MM.1S (cell line): ENCODE data around the gene GCG.

ENCODE experiments used
- DNase-seq: peaks from one replicate; pipeline ENCODE4 v3.0.0-alpha.2; 2015
- H2AFZ ChIP-seq: fragments of 300-600 bp; sonication (generic); 2 replicates; pipeline ENCODE4 v1.6.0; 2016; ENCODE audit warnings: antibody characterized with exemption, low read length
- H3F3A ChIP-seq: fragments of 300-600 bp; sonication (generic); 2 replicates; pipeline ENCODE4 v1.6.1; 2016; ENCODE audit warnings: mild to moderate bottlenecking, antibody characterized with exemption, low read length, moderate library complexity, mixed read lengths; ENCODE audit not compliant: insufficient read depth
- H3K27ac ChIP-seq: fragments of 300-600 bp; sonication (generic); 2 replicates; pipeline ENCODE4 v1.5.1; 2016; ENCODE audit warnings: mild to moderate bottlenecking, low read length
- H3K27me3 ChIP-seq: fragments of 300-600 bp; sonication (generic); replicated peaks from 2 replicates; pipeline ENCODE4 v1.6.0; 2016; ENCODE audit warnings: low read length; ENCODE audit not compliant: insufficient read depth
- H3K36me3 ChIP-seq: fragments of 300-600 bp; sonication (generic); replicated peaks from 2 replicates; pipeline ENCODE4 v1.6.1; 2016; ENCODE audit warnings: mild to moderate bottlenecking, low read length, mixed read lengths; ENCODE audit not compliant: insufficient read depth
- H3K4me1 ChIP-seq: fragments of 300-600 bp; sonication (generic); 2 replicates; pipeline ENCODE4 v1.6.1; 2016; ENCODE audit warnings: low read length, mixed read lengths
- H3K4me2 ChIP-seq: fragments of 300-600 bp; sonication (generic); 2 replicates; pipeline ENCODE4 v1.6.0; 2016; ENCODE audit warnings: low read depth, low read length
- H3K4me3 ChIP-seq: fragments of 300-600 bp; sonication (generic); 2 replicates; pipeline ENCODE4 v1.5.1; 2016; ENCODE audit warnings: low read length, mixed read lengths
- H3K79me2 ChIP-seq: fragments of 300-600 bp; sonication (generic); 2 replicates; pipeline ENCODE4 v1.6.1; 2016; ENCODE audit warnings: mixed run types, low read length, mixed read lengths
- H3K9ac ChIP-seq: fragments of 300-600 bp; sonication (generic); 2 replicates; pipeline ENCODE4 v1.6.1; 2016; ENCODE audit warnings: low read length, mixed read lengths
- H3K9me2 ChIP-seq: fragments of 300-600 bp; sonication (generic); replicated peaks from 2 replicates; pipeline ENCODE4 v1.6.1; 2016; ENCODE audit warnings: mild to moderate bottlenecking, low read length, mixed read lengths; ENCODE audit not compliant: insufficient read depth
- H3K9me3 ChIP-seq: fragments of 300-600 bp; sonication (generic); replicated peaks from 2 replicates; pipeline ENCODE4 v1.6.1; 2016; ENCODE audit warnings: mild to moderate bottlenecking, low read length, mixed read lengths; ENCODE audit not compliant: insufficient read depth
- H4K20me1 ChIP-seq: fragments of 300-600 bp; sonication (generic); 2 replicates; pipeline ENCODE4 v1.6.1; 2016; ENCODE audit warnings: mild to moderate bottlenecking, low read length, moderate library complexity, mixed read lengths; ENCODE audit not compliant: insufficient read depth
- EZH2 ChIP-seq: fragments of 300-600 bp; sonication (generic); optimal IDR thresholded peaks from 2 replicates; pipeline ENCODE3; 2017; ENCODE audit warnings: low read depth, mild to moderate bottlenecking, antibody characterized with exemption, low read length, mixed read lengths
- EZH2phosphoT487 ChIP-seq: fragments of 300-600 bp; sonication (generic); IDR thresholded peaks from 2 replicates; pipeline ENCODE4 v1.6.1; 2018; ENCODE audit warnings: antibody characterized with exemption, low read length
- TF ChIP-seq, protein P1 (sequence below): fragments of 300-600 bp; sonication (generic); IDR thresholded peaks from 2 replicates; pipeline ENCODE4 v1.5.1; 2016; ENCODE audit warnings: antibody characterized with exemption, low read length, mixed read lengths

Gene GCG

GRCh38 chr2:162152147-162152546, at the start of gene GCG:
Gene GCG (minus strand): TSS chr2:162152247. CDS start chr2:162149178, 3,069 bp downstream.
- no peak within 1 kb of the TSS for H3K4me2 ChIP-seq
- no peak for TF ChIP-seq EZH2phosphoT487
- TF ChIP-seq EZH2: no peak
- TF ChIP-seq, protein P1, sequence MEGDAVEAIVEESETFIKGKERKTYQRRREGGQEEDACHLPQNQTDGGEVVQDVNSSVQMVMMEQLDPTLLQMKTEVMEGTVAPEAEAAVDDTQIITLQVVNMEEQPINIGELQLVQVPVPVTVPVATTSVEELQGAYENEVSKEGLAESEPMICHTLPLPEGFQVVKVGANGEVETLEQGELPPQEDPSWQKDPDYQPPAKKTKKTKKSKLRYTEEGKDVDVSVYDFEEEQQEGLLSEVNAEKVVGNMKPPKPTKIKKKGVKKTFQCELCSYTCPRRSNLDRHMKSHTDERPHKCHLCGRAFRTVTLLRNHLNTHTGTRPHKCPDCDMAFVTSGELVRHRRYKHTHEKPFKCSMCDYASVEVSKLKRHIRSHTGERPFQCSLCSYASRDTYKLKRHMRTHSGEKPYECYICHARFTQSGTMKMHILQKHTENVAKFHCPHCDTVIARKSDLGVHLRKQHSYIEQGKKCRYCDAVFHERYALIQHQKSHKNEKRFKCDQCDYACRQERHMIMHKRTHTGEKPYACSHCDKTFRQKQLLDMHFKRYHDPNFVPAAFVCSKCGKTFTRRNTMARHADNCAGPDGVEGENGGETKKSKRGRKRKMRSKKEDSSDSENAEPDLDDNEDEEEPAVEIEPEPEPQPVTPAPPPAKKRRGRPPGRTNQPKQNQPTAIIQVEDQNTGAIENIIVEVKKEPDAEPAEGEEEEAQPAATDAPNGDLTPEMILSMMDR: no peak
- DNase-seq: no peak

DNA sequence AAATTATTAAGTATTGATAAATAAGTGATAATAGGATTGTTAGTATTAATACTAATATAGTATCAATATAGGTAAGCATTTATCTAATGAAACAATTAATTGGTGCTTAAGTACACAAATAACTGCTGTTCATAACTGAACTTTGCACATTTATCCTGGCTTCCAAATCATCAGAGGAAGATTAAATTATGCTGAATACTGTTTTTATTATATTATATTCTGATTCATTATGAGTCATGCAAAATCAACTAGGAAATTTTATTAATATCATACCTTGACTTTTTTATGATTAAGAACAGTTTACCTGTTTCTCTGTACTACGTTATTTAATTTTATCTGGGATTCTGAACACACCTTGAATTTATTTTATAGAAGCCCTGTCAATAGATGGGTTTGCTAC, 48.6 kb upstream of the GCG start:
- H4K20me1 ChIP-seq: no peaks in the 10 kb centered on the region
- DNase-seq: no peak
- H3K4me2 ChIP-seq: no peak overlapping the region
- H3K27ac ChIP-seq: no peak overlapping the region
- no peak for TF ChIP-seq EZH2phosphoT487
- TF ChIP-seq, protein P1: no peak
- TF ChIP-seq EZH2: no peak
- H3K27me3 ChIP-seq: no peaks in the 10 kb centered on the region
- no peaks in the 10 kb centered on the region for H3K36me3 ChIP-seq
- H2AFZ ChIP-seq: no peak overlapping the region
- no peaks in the 10 kb centered on the region for H3K9me3 ChIP-seq
- no peak overlapping the region for H3K4me3 ChIP-seq
- H3K9ac ChIP-seq: no peak overlapping the region
- H3K9me2 ChIP-seq: no peaks in the 10 kb centered on the region
- H3F3A ChIP-seq: no peaks in the 10 kb centered on the region
- H3K4me1 ChIP-seq: no peaks in the 10 kb centered on the region
- no peaks in the 10 kb centered on the region for H3K79me2 ChIP-seq

More at GRCh38 chr2:162152147-162152546, at the start of gene GCG:
- H3K9me3 ChIP-seq: no peaks in the 10 kb centered on the region
- no peak within 1 kb of the TSS for H3K27ac ChIP-seq
- H3F3A ChIP-seq: no peaks in the 10 kb centered on the region
- H3K27me3 ChIP-seq: no peaks in the 10 kb centered on the region
- H2AFZ ChIP-seq: no peak within 1 kb of the TSS
- H3K9me2 ChIP-seq: no peaks in the 10 kb centered on the region
- H3K4me1 ChIP-seq: no peaks in the 10 kb centered on the region
- H3K9ac ChIP-seq: no peak within 1 kb of the TSS
- no peak within 1 kb of the TSS for H3K4me3 ChIP-seq
- no peaks in the 10 kb centered on the region for H3K36me3 ChIP-seq
- no peaks in the 10 kb centered on the region for H3K79me2 ChIP-seq
- no peaks in the 10 kb centered on the region for H4K20me1 ChIP-seq

DNA sequence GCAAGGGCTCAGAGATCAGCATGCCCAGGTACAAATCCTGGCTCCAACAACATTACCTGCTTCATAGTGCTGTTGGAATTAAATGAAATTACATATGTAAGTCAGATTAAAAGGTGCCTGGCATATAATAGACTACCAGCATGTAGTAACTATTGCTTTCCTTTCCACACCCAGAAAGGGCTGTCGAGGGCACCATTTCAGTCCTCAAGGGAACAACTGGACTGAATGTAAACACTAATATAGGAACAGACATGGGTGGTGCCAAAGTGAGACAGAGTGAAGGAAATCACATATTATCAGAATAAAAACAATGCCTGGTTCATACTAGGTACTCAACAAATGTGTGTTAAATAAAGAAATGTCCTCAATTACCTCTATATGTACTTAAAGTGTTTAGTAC, 47.9 kb upstream of the GCG start:
- Histone ChIP-seq H3K4me1 (no peaks in the 10 kb centered on the region), H3K27me3 (no peaks in the 10 kb centered on the region), H3K36me3 (no peaks in the 10 kb centered on the region), H3K79me2 (no peaks in the 10 kb centered on the region), H3K27ac (no peak overlapping the region), H3K9ac (no peak overlapping the region), H3K4me2 (no peak overlapping the region), H2AFZ (no peak overlapping the region), H4K20me1 (no peaks in the 10 kb centered on the region), H3F3A (no peaks in the 10 kb centered on the region), H3K9me3 (no peaks in the 10 kb centered on the region), H3K4me3 (no peak overlapping the region), H3K9me2 (no peaks in the 10 kb centered on the region)
- DNase-seq: no peak
- TF ChIP-seq EZH2 (no peak), EZH2phosphoT487 (no peak)
- TF ChIP-seq, protein P1: no peak
